Gastrocnemius medialis (tissue), 4 donors: ENCODE data around the gene GLIS2.

Source experiments
- POLR2A ChIP-seq, 2 donors: fragments of 450-650 bp; IDR thresholded peaks; one replicate each; pipeline ENCODE4 v1.6.1; 2017; ENCODE audit warnings: antibody characterized with exemption in 2 of 2, mild to moderate bottlenecking in 2 of 2, moderate library complexity in 2 of 2
- TF ChIP-seq, protein P1 (sequence below), 5 experiments: fragments of 450-650 bp in 3 of 5; fragments of 200-600 bp in 2 of 5; sonication (generic) in 2 of 5; IDR thresholded peaks in 4 of 5; conservative IDR thresholded peaks in 1 of 5; 1 replicate in 4 of 5; 2 replicates in 1 of 5; pipeline ENCODE4 v1.5.1; 2016 to 2019; ENCODE audit warnings: antibody characterized with exemption in 5 of 5, mild to moderate bottlenecking in 3 of 5, moderate library complexity in 3 of 5

DNA sequence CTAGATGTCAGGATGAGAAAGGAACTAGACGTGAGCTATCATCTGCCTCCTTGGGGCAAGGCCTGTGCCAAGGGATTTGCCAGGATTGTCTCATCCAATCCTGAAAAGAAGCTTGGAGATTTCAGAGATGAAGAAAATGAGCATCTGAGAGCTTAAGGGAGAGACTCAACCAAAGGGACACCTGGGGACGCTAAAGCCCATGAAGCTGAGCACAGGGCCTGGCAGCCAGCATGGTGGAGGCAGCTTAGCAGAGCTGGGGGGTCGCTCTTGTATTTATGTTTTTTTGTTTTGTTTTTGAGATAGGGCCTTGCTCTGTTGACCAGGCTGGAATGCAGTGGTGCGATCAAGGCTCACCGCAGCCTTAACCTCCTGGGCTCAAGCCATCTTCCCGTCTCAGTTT, 18.4 kb upstream of the GLIS2 start:
- TF ChIP-seq POLR2A (IDR thresholded peaks at IDR 0.05), result no peak
- TF ChIP-seq, protein P1, sequence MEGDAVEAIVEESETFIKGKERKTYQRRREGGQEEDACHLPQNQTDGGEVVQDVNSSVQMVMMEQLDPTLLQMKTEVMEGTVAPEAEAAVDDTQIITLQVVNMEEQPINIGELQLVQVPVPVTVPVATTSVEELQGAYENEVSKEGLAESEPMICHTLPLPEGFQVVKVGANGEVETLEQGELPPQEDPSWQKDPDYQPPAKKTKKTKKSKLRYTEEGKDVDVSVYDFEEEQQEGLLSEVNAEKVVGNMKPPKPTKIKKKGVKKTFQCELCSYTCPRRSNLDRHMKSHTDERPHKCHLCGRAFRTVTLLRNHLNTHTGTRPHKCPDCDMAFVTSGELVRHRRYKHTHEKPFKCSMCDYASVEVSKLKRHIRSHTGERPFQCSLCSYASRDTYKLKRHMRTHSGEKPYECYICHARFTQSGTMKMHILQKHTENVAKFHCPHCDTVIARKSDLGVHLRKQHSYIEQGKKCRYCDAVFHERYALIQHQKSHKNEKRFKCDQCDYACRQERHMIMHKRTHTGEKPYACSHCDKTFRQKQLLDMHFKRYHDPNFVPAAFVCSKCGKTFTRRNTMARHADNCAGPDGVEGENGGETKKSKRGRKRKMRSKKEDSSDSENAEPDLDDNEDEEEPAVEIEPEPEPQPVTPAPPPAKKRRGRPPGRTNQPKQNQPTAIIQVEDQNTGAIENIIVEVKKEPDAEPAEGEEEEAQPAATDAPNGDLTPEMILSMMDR (IDR thresholded peaks at IDR 0.05 in 4 of 5, conservative IDR thresholded peaks at IDR 0.05 in 1 of 5), result no peak
